IPS DF 4.7 (cell line): Measurements from ENCODE around the gene HTT-AS.
"Not testable (repeated sequence)": the region's sequence is repeated elsewhere in the genome, so short reads cannot be mapped to it uniquely, and the experiment has no call there.

Experiments used
- DNase-seq: peaks from one replicate; pipeline ENCODE4 v3.0.0-alpha.2; 2013; ENCODE audit warnings: low spot score; ENCODE audit errors: extremely low read depth

The HTT-AS gene

GRCh38 chr4:3074078-3074845, at the start of gene HTT-AS, which contains the start of gene HTT:
HTT-AS (minus strand) TSS chr4:3074538.
HTT (plus strand) TSS chr4:3074681; CDS start chr4:3074826, 145 bp downstream.
- no peak for DNase-seq

GRCh38 chr4:3123181-3123671, 48.9 kb upstream of the HTT-AS start:
- no peak for DNase-seq

- DNase-seq, result no peak
These were observed 47.8 kb upstream of the HTT-AS start for GRCh38 chr4:3122081-3122563.

- DNase-seq, result no peak
These were observed 47.3 kb upstream of the HTT-AS start for GRCh38 chr4:3121596-3121995.

GRCh38 chr4:3121110-3121509, 46.8 kb upstream of the HTT-AS start:
- no peak for DNase-seq

GRCh38 chr4:3119464-3119863, 45.1 kb upstream of the HTT-AS start:
- DNase-seq, result no peak

GRCh38 chr4:3118312-3118711, 44.0 kb upstream of the HTT-AS start:
- DNase-seq, result no peak

GRCh38 chr4:3116955-3117354, 42.6 kb upstream of the HTT-AS start:
- no peak for DNase-seq

- DNase-seq, result no peak
These were observed 41.4 kb upstream of the HTT-AS start for GRCh38 chr4:3115637-3116270.

GRCh38 chr4:3114377-3114776, 40.0 kb upstream of the HTT-AS start:
- no peak for DNase-seq

GRCh38 chr4:3112609-3113469, 38.5 kb upstream of the HTT-AS start:
- no peak for DNase-seq

- DNase-seq, result no peak
These were observed 37.9 kb upstream of the HTT-AS start for GRCh38 chr4:3112201-3112600.

GRCh38 chr4:3111461-3111860, 37.1 kb upstream of the HTT-AS start:
- DNase-seq, result no peak

- no peak for DNase-seq
These were observed 33.9 kb upstream of the HTT-AS start for GRCh38 chr4:3108211-3108610.

- DNase-seq, result no peak
These were observed 33.4 kb upstream of the HTT-AS start for GRCh38 chr4:3107691-3108121.

- no peak for DNase-seq
These were observed 32.9 kb upstream of the HTT-AS start for GRCh38 chr4:3107271-3107670.

GRCh38 chr4:3106339-3107186, 32.2 kb upstream of the HTT-AS start:
- peak; percentile 30 for DNase-seq

- no peak for DNase-seq
These were observed 24.0 kb upstream of the HTT-AS start for GRCh38 chr4:3098346-3098745.

GRCh38 chr4:3096202-3096601, 21.9 kb upstream of the HTT-AS start:
- no peak for DNase-seq

- DNase-seq, result not testable (repeated sequence)
These were observed 20.4 kb upstream of the HTT-AS start for GRCh38 chr4:3094701-3095100.

GRCh38 chr4:3091464-3091863, 17.1 kb upstream of the HTT-AS start:
- DNase-seq, result no peak
